NT2/D1 (cell line): ENCODE measurements around the gene CCDC83.

Source experiments
- YY1 ChIP-seq: IDR thresholded peaks from 2 replicates; pipeline ENCODE4 v1.6.1; 2011; ENCODE audit not compliant: insufficient read length, insufficient read depth
- ZNF274 ChIP-seq: IDR thresholded peaks from 2 replicates; pipeline ENCODE4 v1.6.1; 2011; ENCODE audit warnings: mild to moderate bottlenecking, low read depth, low read length

GRCh38 chr11:85935751-85936150, 80.6 kb downstream of the CCDC83 start:
- no peak for TF ChIP-seq YY1
- no peak for TF ChIP-seq ZNF274
